Esophagus squamous epithelium (tissue), 4 donors: ENCODE measurements around the gene TBCD.

Experiments used
- POLR2A ChIP-seq, 4 donors: fragments of 450-650 bp; IDR thresholded peaks; one replicate each; pipeline ENCODE4 v1.6.1; 2017; ENCODE audit warnings: antibody characterized with exemption in 4 of 4, mild to moderate bottlenecking in 4 of 4, moderate library complexity in 3 of 4
- TF ChIP-seq, protein P1 (sequence below), 6 experiments: fragments of 450-650 bp in 4 of 6; fragments of 200-600 bp in 2 of 6; sonication (generic) in 2 of 6; IDR thresholded peaks; one replicate each; pipeline ENCODE4 v1.5.1; 2016 to 2019; ENCODE audit warnings: antibody characterized with exemption in 6 of 6, mild to moderate bottlenecking in 4 of 6, moderate library complexity in 4 of 6

DNA sequence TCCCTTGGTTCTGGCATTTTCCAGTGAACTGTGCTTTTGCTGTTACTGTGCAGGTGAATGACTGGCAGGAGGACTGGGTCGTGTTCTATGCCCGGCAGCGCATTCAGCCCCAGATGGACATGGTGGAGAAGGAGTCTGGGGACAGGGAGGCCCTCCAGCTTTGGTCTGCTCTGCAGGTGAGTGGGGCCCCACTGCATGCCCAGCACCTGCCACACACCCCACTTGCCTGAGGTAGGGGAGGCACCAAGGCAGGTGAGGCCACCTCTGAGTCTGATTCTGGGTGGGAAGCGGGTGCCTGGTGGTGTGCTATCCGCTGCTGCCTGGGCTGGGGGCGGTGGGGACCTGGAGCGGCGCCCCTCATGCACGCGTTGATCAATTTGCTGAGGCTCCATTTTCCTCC, 25.4 kb upstream of the TBCD start:
- TF ChIP-seq, protein P1, sequence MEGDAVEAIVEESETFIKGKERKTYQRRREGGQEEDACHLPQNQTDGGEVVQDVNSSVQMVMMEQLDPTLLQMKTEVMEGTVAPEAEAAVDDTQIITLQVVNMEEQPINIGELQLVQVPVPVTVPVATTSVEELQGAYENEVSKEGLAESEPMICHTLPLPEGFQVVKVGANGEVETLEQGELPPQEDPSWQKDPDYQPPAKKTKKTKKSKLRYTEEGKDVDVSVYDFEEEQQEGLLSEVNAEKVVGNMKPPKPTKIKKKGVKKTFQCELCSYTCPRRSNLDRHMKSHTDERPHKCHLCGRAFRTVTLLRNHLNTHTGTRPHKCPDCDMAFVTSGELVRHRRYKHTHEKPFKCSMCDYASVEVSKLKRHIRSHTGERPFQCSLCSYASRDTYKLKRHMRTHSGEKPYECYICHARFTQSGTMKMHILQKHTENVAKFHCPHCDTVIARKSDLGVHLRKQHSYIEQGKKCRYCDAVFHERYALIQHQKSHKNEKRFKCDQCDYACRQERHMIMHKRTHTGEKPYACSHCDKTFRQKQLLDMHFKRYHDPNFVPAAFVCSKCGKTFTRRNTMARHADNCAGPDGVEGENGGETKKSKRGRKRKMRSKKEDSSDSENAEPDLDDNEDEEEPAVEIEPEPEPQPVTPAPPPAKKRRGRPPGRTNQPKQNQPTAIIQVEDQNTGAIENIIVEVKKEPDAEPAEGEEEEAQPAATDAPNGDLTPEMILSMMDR (IDR thresholded peaks at IDR 0.05) = no peak
- no peak for TF ChIP-seq POLR2A (IDR thresholded peaks at IDR 0.05)
